HG02938 (cell line): ENCODE measurements around the gene ACADVL.

Experiments used
- ATAC-seq: cut with Tn5 transposase; IDR thresholded peaks from one replicate; pipeline ENCODE4 v1.9.1; 2021; ENCODE audit warnings: mild to moderate bottlenecking, moderate library complexity; ENCODE audit not compliant: unreplicated experiment

The ACADVL gene

GRCh38 chr17:7216242-7217112, 3.3 kb upstream of the ACADVL start:
- ATAC-seq: no peak

- no peak for ATAC-seq
Observed at GRCh38 chr17:7217113-7217987, 2.4 kb upstream of the ACADVL start.

GRCh38 chr17:7218166-7218565, 1.6 kb upstream of the ACADVL start:
- no peak for ATAC-seq

GRCh38 chr17:7218758-7219157, 980 bp upstream of the ACADVL start:
- no peak for ATAC-seq

GRCh38 chr17:7219229-7219811, 418 bp upstream of the ACADVL start:
- no peak for ATAC-seq

- ATAC-seq: no peak
Observed at GRCh38 chr17:7220593-7221277, 997 bp downstream of the ACADVL start.

GRCh38 chr17:7221278-7222092, 1.7 kb downstream of the ACADVL start:
- no peak for ATAC-seq

GRCh38 chr17:7222093-7222971, 2.6 kb downstream of the ACADVL start:
- ATAC-seq: no peak

GRCh38 chr17:7222972-7223292, 3.2 kb downstream of the ACADVL start:
- ATAC-seq: no peak

- ATAC-seq: no peak
Observed at GRCh38 chr17:7223375-7223774, 3.6 kb downstream of the ACADVL start.

- no peak for ATAC-seq
Observed at GRCh38 chr17:7224110-7224509, 4.4 kb downstream of the ACADVL start.

GRCh38 chr17:7224661-7225111, 4.9 kb downstream of the ACADVL start:
- no peak for ATAC-seq

- ATAC-seq: no peak
Observed at GRCh38 chr17:7225711-7226331, 6.1 kb downstream of the ACADVL start.

GRCh38 chr17:7226721-7227710, 7.3 kb downstream of the ACADVL start:
- ATAC-seq: no peak

GRCh38 chr17:7228920-7229319, 9.2 kb downstream of the ACADVL start:
- no peak for ATAC-seq

- no peak for ATAC-seq
Observed at GRCh38 chr17:7229504-7229903, 9.8 kb downstream of the ACADVL start.

- ATAC-seq: no peak
Observed at GRCh38 chr17:7232114-7232513, 12.4 kb downstream of the ACADVL start.

GRCh38 chr17:7233701-7234082, 14.0 kb downstream of the ACADVL start:
- no peak for ATAC-seq
